Panc1 (cell line): Measurements from ENCODE around the gene PF4V1. TPM values are rescaled to one million over a fixed set of nuclear protein-coding genes. Genes with fewer than 3 reads are reported as not detected.

Source experiments
- ATAC-seq: fragments of 200-7000 bp; cut with Tn5 transposase; 2 replicates; pipeline ENCODE4 v1.9.1; 2020; ENCODE audit warnings: mild to moderate bottlenecking, moderate library complexity
- BruUV-seq: library from RNA; stranded (reverse); fragments of 400-500 nt; replicated peaks from 2 replicates; lab custom pipeline; 2021; lab: Mats Ljungman, UMichigan
- CTCF ChIA-PET: fragments of 300-600 bp; sonication (Branson Sonifier 250); formaldehyde crosslinking; loops from one replicate; lab custom pipeline; 2022; ENCODE audit warnings: antibody characterized with exemption; lab: Charles Lee
- POLR2A ChIA-PET: fragments of 300-600 bp; sonication (Branson Sonifier 250); formaldehyde crosslinking; loops from one replicate; lab custom pipeline; 2022; ENCODE audit warnings: antibody characterized with exemption; lab: Charles Lee
- DNase-seq: peaks from one replicate; pipeline ENCODE4 v3.0.0-alpha.2; 2010; ENCODE audit warnings: low read depth, low spot score
- H3K27ac ChIP-seq: 2 replicates; pipeline ENCODE4 v1.5.1; 2011; ENCODE audit warnings: mild to moderate bottlenecking, low read length, inconsistent platforms
- H3K27me3 ChIP-seq: fragments of 200-500 bp; sonication (Bioruptor generic); 2 replicates; pipeline ENCODE4 v1.6.0; 2014; ENCODE audit warnings: low read length, inconsistent platforms; ENCODE audit not compliant: control insufficient read depth, insufficient read depth
- H3K36me3 ChIP-seq: fragments of 200-500 bp; sonication (Bioruptor generic); 2 replicates; pipeline ENCODE4 v1.5.1; 2014; ENCODE audit warnings: inconsistent platforms, mild to moderate bottlenecking, low read length, moderate library complexity; ENCODE audit not compliant: control insufficient read depth, insufficient read depth
- H3K4me1 ChIP-seq: 2 replicates; pipeline ENCODE4 v1.5.1; 2011; ENCODE audit warnings: inconsistent platforms, mild to moderate bottlenecking, low read length, moderate library complexity; ENCODE audit not compliant: control insufficient read depth, insufficient read depth
- H3K4me3 ChIP-seq, 2 experiments: 2 replicates each; pipeline ENCODE4 v1.5.1; 2011 to 2012; ENCODE audit warnings: low read depth in 2 of 2, low read length in 2 of 2, mild to moderate bottlenecking in 2 of 2, inconsistent platforms in 1 of 2, moderate library complexity in 1 of 2
- H3K9me3 ChIP-seq: fragments of 200-500 bp; sonication (Bioruptor generic); 2 replicates; pipeline ENCODE4 v1.5.1; 2014; ENCODE audit warnings: low read depth, mild to moderate bottlenecking, inconsistent platforms, low read length, moderate library complexity; ENCODE audit not compliant: control insufficient read depth, insufficient read depth
- POLR2AphosphoS5 ChIP-seq: IDR thresholded peaks from 2 replicates; pipeline ENCODE4 v1.6.1; 2012; ENCODE audit warnings: mild to moderate bottlenecking, low read depth, low read length, moderate library complexity
- REST ChIP-seq, 2 experiments: IDR thresholded peaks; 2 replicates each; pipeline ENCODE4 v1.6.1; 2011 to 2012; ENCODE audit warnings: low read depth in 2 of 2, control low read depth in 1 of 2, low read length in 1 of 2, mild to moderate bottlenecking in 1 of 2, moderate library complexity in 1 of 2; ENCODE audit not compliant: insufficient read depth in 1 of 2
- SIN3A ChIP-seq: IDR thresholded peaks from 2 replicates; pipeline ENCODE4 v1.6.1; 2012; ENCODE audit warnings: low read depth, mild to moderate bottlenecking, low read length, moderate library complexity, borderline replicate concordance; ENCODE audit not compliant: insufficient read depth
- TCF7L2 ChIP-seq: IDR thresholded peaks from 2 replicates; pipeline ENCODE4 v1.6.1; 2011; ENCODE audit warnings: mild to moderate bottlenecking, low read depth, low read length, inconsistent platforms
- in situ Hi-C: cut with HindIII; loops from 2 replicates; pipeline ENCODE4 v1.10.0; 2016; ENCODE audit warnings: low sequenced_read_pairs, low pct_unique_long_range_greater_than_20kb
- intact Hi-C: fragments of 100-400 bp; cut with micrococcal nuclease; formaldehyde crosslinking; loops from one replicate; pipeline ENCODE4 v1.10.0; 2022; ENCODE audit not compliant: unreplicated experiment
- total RNA-seq: library from RNA; stranded (reverse); gene quantifications from one replicate; pipeline ENCODE4 v1.2.1, GENCODE V29; 2021; ENCODE audit not compliant: unreplicated experiment
- TF ChIP-seq, protein P1 (sequence below): fragments of 450-650 bp; IDR thresholded peaks from 2 replicates; pipeline ENCODE4 v1.5.1; 2017; ENCODE audit warnings: mild to moderate bottlenecking

Gene PF4V1
- total RNA-seq, 1 experiment from 2014 or later: 0.51 TPM

DNA sequence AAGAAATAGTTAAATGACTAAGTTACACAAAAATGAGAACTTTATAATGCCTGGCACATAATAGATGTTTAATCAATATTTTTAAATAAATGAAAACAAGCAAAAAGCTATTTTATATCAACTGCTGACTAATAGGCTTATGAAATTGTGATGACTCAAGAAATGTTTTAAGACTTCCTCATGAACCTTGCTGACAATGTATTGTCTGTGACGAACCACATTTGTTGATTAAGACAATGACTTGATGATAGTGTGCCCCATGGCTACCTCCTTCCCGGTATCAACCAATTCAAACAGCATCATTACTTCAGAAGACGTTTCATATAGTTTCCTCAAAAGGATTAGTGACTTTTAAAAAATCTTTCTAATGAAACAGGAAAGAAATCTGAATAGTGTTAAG lies 8.8 kb upstream of the PF4V1 start:
- intact Hi-C loops (no loop called here), in situ Hi-C loops (no loop called here)
- no TSS peak for BruUV-seq
- H3K4me1 ChIP-seq: no peaks in the 10 kb centered on the region; the same call in 1 of the 2 replicates
- DNase-seq (no peak), ATAC-seq (no peak)
- H3K27ac ChIP-seq: no peak overlapping the region
- H3K27me3 ChIP-seq: no peaks in the 10 kb centered on the region
- CTCF ChIA-PET: no interaction called here
- POLR2A ChIA-PET: no interaction called here
- TF ChIP-seq, protein P1, sequence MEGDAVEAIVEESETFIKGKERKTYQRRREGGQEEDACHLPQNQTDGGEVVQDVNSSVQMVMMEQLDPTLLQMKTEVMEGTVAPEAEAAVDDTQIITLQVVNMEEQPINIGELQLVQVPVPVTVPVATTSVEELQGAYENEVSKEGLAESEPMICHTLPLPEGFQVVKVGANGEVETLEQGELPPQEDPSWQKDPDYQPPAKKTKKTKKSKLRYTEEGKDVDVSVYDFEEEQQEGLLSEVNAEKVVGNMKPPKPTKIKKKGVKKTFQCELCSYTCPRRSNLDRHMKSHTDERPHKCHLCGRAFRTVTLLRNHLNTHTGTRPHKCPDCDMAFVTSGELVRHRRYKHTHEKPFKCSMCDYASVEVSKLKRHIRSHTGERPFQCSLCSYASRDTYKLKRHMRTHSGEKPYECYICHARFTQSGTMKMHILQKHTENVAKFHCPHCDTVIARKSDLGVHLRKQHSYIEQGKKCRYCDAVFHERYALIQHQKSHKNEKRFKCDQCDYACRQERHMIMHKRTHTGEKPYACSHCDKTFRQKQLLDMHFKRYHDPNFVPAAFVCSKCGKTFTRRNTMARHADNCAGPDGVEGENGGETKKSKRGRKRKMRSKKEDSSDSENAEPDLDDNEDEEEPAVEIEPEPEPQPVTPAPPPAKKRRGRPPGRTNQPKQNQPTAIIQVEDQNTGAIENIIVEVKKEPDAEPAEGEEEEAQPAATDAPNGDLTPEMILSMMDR: no peak
- TF ChIP-seq POLR2AphosphoS5 (no peak), SIN3A (no peak), REST (IDR thresholded peaks at IDR 0.05; ENCODE audit: insufficient read depth in 1 of 2, low read depth in 2 of 2, low read length in 1 of 2) (no peak), TCF7L2 (no peak)
- no peaks in the 10 kb centered on the region for H3K9me3 ChIP-seq
- no peak overlapping the region for H3K4me3 ChIP-seq
- H3K36me3 ChIP-seq: no peaks in the 10 kb centered on the region

- in situ Hi-C loops (no loop called here), intact Hi-C loops (no loop called here)
- ChIA-PET POLR2A (no interaction called here), CTCF (no interaction called here)
- Histone ChIP-seq H3K27ac (no peak overlapping the region), H3K4me3 (no peak overlapping the region), H3K4me1 (no peaks in the 10 kb centered on the region; the same call in 1 of the 2 replicates), H3K36me3 (no peaks in the 10 kb centered on the region), H3K9me3 (no peaks in the 10 kb centered on the region), H3K27me3 (no peaks in the 10 kb centered on the region)
- DNase-seq (no peak), ATAC-seq (no peak)
- TF ChIP-seq REST (IDR thresholded peaks at IDR 0.05; ENCODE audit: insufficient read depth in 1 of 2, low read depth in 2 of 2, low read length in 1 of 2) (no peak), SIN3A (no peak), POLR2AphosphoS5 (no peak), TCF7L2 (no peak)
- TF ChIP-seq, protein P1: no peak
- no TSS peak for BruUV-seq
These were observed 8.3 kb upstream of the PF4V1 start for GRCh38 chr4:73844806-73845205.
